PFSK-1 (cell line): ENCODE results near the gene RPL18A.

ENCODE experiments used
- FOXP2 ChIP-seq: optimal IDR thresholded peaks from 2 replicates; pipeline ENCODE3; 2011; ENCODE audit warnings: borderline replicate concordance, control low read depth, inconsistent platforms; ENCODE audit not compliant: insufficient read depth; ENCODE audit errors: extremely low read length, extremely low read depth
- POLR2AphosphoS5 ChIP-seq: IDR thresholded peaks from 2 replicates; pipeline ENCODE4 v1.6.1; 2012; ENCODE audit warnings: low read depth, mild to moderate bottlenecking, control low read depth, low read length, moderate library complexity
- REST ChIP-seq, 2 experiments: IDR thresholded peaks; 2 replicates each; pipeline versions ENCODE4 v1.6.1 to v1.8.0; 2011 to 2012; ENCODE audit warnings: low read depth in 2 of 2, low read length in 2 of 2, control low read depth in 1 of 2, inconsistent platforms in 1 of 2, mild to moderate bottlenecking in 1 of 2, moderate library complexity in 1 of 2; ENCODE audit not compliant: insufficient read depth in 1 of 2
- SIN3A ChIP-seq: IDR thresholded peaks from 2 replicates; pipeline ENCODE4 v1.6.1; 2012; ENCODE audit warnings: mild to moderate bottlenecking, low read length, moderate library complexity, borderline replicate concordance; ENCODE audit not compliant: insufficient read depth
- TAF1 ChIP-seq: IDR thresholded peaks from 2 replicates; pipeline ENCODE4 v1.6.1; 2012; ENCODE audit warnings: low read length, control low read depth, borderline replicate concordance; ENCODE audit not compliant: insufficient read depth

Gene RPL18A

GRCh38 chr19:17846146-17846545 is 13.6 kb upstream of the RPL18A start:
- TF ChIP-seq FOXP2 (no peak), REST (IDR thresholded peaks at IDR 0.05; ENCODE audit: insufficient read depth in 1 of 2, low read depth in 2 of 2, low read length in 2 of 2) (no peak), SIN3A (no peak), POLR2AphosphoS5 (no peak), TAF1 (no peak)

- TF ChIP-seq POLR2AphosphoS5 (peak; percentile 41; the same call in 1 of the 2 replicates), SIN3A (0 out of 2 replicates have a peak, but pooled peaks have one; percentile 67), REST (IDR thresholded peaks at IDR 0.05; ENCODE audit: insufficient read depth in 1 of 2, low read depth in 2 of 2, low read length in 2 of 2) (no peak), TAF1 (0 out of 2 replicates have a peak, but pooled peaks have one; percentile 39), FOXP2 (peak; percentile 78)
Measured at GRCh38 chr19:17847538-17848366, 12.0 kb upstream of the RPL18A start, which contains the start of gene JAK3. Gene JAK3 (minus strand): TSS chr19:17847982. CDS start chr19:17844417, 3,565 bp downstream.

GRCh38 chr19:17848595-17849292 is 11.0 kb upstream of the RPL18A start:
- TF ChIP-seq TAF1 (no peak), SIN3A (no peak), FOXP2 (no peak), REST (IDR thresholded peaks at IDR 0.05; ENCODE audit: insufficient read depth in 1 of 2, low read depth in 2 of 2, low read length in 2 of 2) (no peak), POLR2AphosphoS5 (no peak)

- TF ChIP-seq REST (IDR thresholded peaks at IDR 0.05; ENCODE audit: insufficient read depth in 1 of 2, low read depth in 2 of 2, low read length in 2 of 2), result no peak
- TF ChIP-seq TAF1, result no peak
- TF ChIP-seq SIN3A, result no peak
- no peak for TF ChIP-seq POLR2AphosphoS5
- TF ChIP-seq FOXP2, result no peak
Measured at GRCh38 chr19:17854061-17854460, 5.6 kb upstream of the RPL18A start.
